Measurements from ENCODE around the gene PHACTR1. TPM values are rescaled to one million over a fixed set of nuclear protein-coding genes. Genes with fewer than 3 reads are reported as not detected.

Gene PHACTR1
- total and polyA plus RNA-seq, 4 donors, result 0.31 to 1.5 (median 0.79) TPM

GRCh38 chr6:13195803-13196202, 479.2 kb downstream of the PHACTR1 start:
- Histone ChIP-seq H3K9me3 (ENCODE audit: control insufficient read depth in 4 of 4, low read length in 3 of 4) (no peaks in the 10 kb centered on the region), H3K4me1 (ENCODE audit: control insufficient read depth in 4 of 4, insufficient read depth in 4 of 4, low read length in 3 of 4) (no peaks in the 10 kb centered on the region), H3K27ac (ENCODE audit: low read depth in 1 of 2, low read length in 2 of 2) (no peak overlapping the region), H3K27me3 (ENCODE audit: control insufficient read depth in 4 of 4, insufficient read depth in 4 of 4, low read length in 3 of 4) (no peaks in the 10 kb centered on the region), H3K9ac (ENCODE audit: low read depth in 1 of 2, low read length in 2 of 2) (no peak overlapping the region), H3K36me3 (ENCODE audit: control insufficient read depth in 4 of 4, insufficient read depth in 3 of 4, low read depth in 1 of 4, low read length in 3 of 4) (no peaks in the 10 kb centered on the region), H3K4me3 (ENCODE audit: low read depth in 1 of 3, low read length in 3 of 3) (no peak overlapping the region)
- no peak for TF ChIP-seq SP1 (IDR thresholded peaks at IDR 0.05)
- TF ChIP-seq, protein P1, sequence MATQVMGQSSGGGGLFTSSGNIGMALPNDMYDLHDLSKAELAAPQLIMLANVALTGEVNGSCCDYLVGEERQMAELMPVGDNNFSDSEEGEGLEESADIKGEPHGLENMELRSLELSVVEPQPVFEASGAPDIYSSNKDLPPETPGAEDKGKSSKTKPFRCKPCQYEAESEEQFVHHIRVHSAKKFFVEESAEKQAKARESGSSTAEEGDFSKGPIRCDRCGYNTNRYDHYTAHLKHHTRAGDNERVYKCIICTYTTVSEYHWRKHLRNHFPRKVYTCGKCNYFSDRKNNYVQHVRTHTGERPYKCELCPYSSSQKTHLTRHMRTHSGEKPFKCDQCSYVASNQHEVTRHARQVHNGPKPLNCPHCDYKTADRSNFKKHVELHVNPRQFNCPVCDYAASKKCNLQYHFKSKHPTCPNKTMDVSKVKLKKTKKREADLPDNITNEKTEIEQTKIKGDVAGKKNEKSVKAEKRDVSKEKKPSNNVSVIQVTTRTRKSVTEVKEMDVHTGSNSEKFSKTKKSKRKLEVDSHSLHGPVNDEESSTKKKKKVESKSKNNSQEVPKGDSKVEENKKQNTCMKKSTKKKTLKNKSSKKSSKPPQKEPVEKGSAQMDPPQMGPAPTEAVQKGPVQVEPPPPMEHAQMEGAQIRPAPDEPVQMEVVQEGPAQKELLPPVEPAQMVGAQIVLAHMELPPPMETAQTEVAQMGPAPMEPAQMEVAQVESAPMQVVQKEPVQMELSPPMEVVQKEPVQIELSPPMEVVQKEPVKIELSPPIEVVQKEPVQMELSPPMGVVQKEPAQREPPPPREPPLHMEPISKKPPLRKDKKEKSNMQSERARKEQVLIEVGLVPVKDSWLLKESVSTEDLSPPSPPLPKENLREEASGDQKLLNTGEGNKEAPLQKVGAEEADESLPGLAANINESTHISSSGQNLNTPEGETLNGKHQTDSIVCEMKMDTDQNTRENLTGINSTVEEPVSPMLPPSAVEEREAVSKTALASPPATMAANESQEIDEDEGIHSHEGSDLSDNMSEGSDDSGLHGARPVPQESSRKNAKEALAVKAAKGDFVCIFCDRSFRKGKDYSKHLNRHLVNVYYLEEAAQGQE (IDR thresholded peaks at IDR 0.05), result no peak
- no peak for TF ChIP-seq FOXA2 (IDR thresholded peaks at IDR 0.05)
- TF ChIP-seq HNF4A (conservative IDR thresholded peaks at IDR 0.05), result no peak
- no peak for TF ChIP-seq RXRA (IDR thresholded peaks at IDR 0.05)
- no peak for TF ChIP-seq YY1 (IDR thresholded peaks at IDR 0.05)
- no peak for TF ChIP-seq EGR1 (IDR thresholded peaks at IDR 0.05; ENCODE audit: low read depth in 2 of 2)
- no peak for TF ChIP-seq RAD21 (IDR thresholded peaks at IDR 0.05)
- TF ChIP-seq ATF3 (IDR thresholded peaks at IDR 0.05), result no peak
- TF ChIP-seq HNF4G (IDR thresholded peaks at IDR 0.05), result no peak
- no peak for TF ChIP-seq TAF1 (conservative IDR thresholded peaks at IDR 0.05)
- TF ChIP-seq JUND (IDR thresholded peaks at IDR 0.05), result no peak
- TF ChIP-seq GABPA (IDR thresholded peaks at IDR 0.05 in 1 of 2, conservative IDR thresholded peaks at IDR 0.05 in 1 of 2), result no peak
- TF ChIP-seq, protein P2, sequence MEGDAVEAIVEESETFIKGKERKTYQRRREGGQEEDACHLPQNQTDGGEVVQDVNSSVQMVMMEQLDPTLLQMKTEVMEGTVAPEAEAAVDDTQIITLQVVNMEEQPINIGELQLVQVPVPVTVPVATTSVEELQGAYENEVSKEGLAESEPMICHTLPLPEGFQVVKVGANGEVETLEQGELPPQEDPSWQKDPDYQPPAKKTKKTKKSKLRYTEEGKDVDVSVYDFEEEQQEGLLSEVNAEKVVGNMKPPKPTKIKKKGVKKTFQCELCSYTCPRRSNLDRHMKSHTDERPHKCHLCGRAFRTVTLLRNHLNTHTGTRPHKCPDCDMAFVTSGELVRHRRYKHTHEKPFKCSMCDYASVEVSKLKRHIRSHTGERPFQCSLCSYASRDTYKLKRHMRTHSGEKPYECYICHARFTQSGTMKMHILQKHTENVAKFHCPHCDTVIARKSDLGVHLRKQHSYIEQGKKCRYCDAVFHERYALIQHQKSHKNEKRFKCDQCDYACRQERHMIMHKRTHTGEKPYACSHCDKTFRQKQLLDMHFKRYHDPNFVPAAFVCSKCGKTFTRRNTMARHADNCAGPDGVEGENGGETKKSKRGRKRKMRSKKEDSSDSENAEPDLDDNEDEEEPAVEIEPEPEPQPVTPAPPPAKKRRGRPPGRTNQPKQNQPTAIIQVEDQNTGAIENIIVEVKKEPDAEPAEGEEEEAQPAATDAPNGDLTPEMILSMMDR (IDR thresholded peaks at IDR 0.05; ENCODE audit: low read depth, low read length, missing input control), result no peak
- TF ChIP-seq, protein P3, sequence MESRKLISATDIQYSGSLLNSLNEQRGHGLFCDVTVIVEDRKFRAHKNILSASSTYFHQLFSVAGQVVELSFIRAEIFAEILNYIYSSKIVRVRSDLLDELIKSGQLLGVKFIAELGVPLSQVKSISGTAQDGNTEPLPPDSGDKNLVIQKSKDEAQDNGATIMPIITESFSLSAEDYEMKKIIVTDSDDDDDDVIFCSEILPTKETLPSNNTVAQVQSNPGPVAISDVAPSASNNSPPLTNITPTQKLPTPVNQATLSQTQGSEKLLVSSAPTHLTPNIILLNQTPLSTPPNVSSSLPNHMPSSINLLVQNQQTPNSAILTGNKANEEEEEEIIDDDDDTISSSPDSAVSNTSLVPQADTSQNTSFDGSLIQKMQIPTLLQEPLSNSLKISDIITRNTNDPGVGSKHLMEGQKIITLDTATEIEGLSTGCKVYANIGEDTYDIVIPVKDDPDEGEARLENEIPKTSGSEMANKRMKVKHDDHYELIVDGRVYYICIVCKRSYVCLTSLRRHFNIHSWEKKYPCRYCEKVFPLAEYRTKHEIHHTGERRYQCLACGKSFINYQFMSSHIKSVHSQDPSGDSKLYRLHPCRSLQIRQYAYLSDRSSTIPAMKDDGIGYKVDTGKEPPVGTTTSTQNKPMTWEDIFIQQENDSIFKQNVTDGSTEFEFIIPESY (IDR thresholded peaks at IDR 0.05), result no peak
- TF ChIP-seq, protein P4, sequence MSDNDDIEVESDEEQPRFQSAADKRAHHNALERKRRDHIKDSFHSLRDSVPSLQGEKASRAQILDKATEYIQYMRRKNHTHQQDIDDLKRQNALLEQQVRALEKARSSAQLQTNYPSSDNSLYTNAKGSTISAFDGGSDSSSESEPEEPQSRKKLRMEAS (IDR thresholded peaks at IDR 0.05), result no peak
- no peak for TF ChIP-seq FOXA1 (IDR thresholded peaks at IDR 0.05)
- TF ChIP-seq NR2F2 (IDR thresholded peaks at IDR 0.05), result no peak
- WGBS, result 65% methylated on average over 5 of the region's 5 CpGs
- no peak for DNase-seq (ENCODE audit: low spot score)

Data from liver (tissue), 9 donors.